Vagina (tissue), 2 donors: ENCODE measurements around the gene CPOX. TPM values are rescaled to one million over a fixed set of nuclear protein-coding genes. Genes with fewer than 3 reads are reported as not detected.
"Not testable (repeated sequence)": the region's sequence is repeated elsewhere in the genome, so short reads cannot be mapped to it uniquely, and the experiment has no call there.

Source experiments
- DNase-seq, 2 donors: peaks; one replicate each; pipeline ENCODE4 v3.0.0-alpha.2; 2017; ENCODE audit errors: extremely low spot score in 2 of 2
- H3K27ac ChIP-seq: fragments of 200-600 bp; sonication (generic); one replicate; pipeline ENCODE4 v1.5.1; 2019
- H3K27me3 ChIP-seq: fragments of 200-600 bp; sonication (generic); one replicate; pipeline ENCODE4 v1.5.1; 2019
- H3K36me3 ChIP-seq, 2 donors: fragments of 200-600 bp; sonication (generic); one replicate each; pipeline ENCODE4 v1.5.1; 2017 to 2019
- H3K4me1 ChIP-seq: fragments of 200-600 bp; sonication (generic); one replicate; pipeline ENCODE4 v1.5.1; 2019
- H3K4me3 ChIP-seq, 2 donors: fragments of 200-600 bp; sonication (generic); 1 replicate in 1 of 2; 2 replicates in 1 of 2; pipeline ENCODE4 v1.5.1; 2016 to 2019
- H3K9me3 ChIP-seq: fragments of 200-600 bp; sonication (generic); one replicate; pipeline ENCODE4 v1.5.1; 2019
- POLR2A ChIP-seq, 2 donors: fragments of 450-650 bp; IDR thresholded peaks; one replicate each; pipeline ENCODE4 v1.6.1; 2017; ENCODE audit warnings: antibody characterized with exemption in 2 of 2, mild to moderate bottlenecking in 2 of 2, moderate library complexity in 2 of 2
- POLR2AphosphoS5 ChIP-seq, 2 donors: sonication (generic); formaldehyde crosslinking; IDR thresholded peaks; one replicate each; pipeline ENCODE4 v1.9.0; 2017; ENCODE audit warnings: antibody characterized with exemption in 2 of 2, mild to moderate bottlenecking in 2 of 2, low read depth in 1 of 2; ENCODE audit not compliant: insufficient read depth in 1 of 2
- intact Hi-C: fragments of 100-400 bp; cut with DNase I; formaldehyde crosslinking; loops from one replicate; pipeline ENCODE4 v1.15.1; 2023
- total RNA-seq: library from RNA; depleted of rRNA; stranded (reverse); fragments of >200 nt; gene quantifications from one replicate; pipeline ENCODE4 v1.2.3, GENCODE V29; 2016
- TF ChIP-seq, protein P1 (sequence below), 3 experiments: fragments of 450-650 bp in 2 of 3; fragments of 200-600 bp in 1 of 3; sonication (generic) in 1 of 3; IDR thresholded peaks; one replicate each; pipeline ENCODE4 v1.5.1; 2017 to 2019; ENCODE audit warnings: antibody characterized with exemption in 3 of 3, mild to moderate bottlenecking in 2 of 3, moderate library complexity in 2 of 3

CPOX gene
- total RNA-seq, result 21.4 TPM

DNA sequence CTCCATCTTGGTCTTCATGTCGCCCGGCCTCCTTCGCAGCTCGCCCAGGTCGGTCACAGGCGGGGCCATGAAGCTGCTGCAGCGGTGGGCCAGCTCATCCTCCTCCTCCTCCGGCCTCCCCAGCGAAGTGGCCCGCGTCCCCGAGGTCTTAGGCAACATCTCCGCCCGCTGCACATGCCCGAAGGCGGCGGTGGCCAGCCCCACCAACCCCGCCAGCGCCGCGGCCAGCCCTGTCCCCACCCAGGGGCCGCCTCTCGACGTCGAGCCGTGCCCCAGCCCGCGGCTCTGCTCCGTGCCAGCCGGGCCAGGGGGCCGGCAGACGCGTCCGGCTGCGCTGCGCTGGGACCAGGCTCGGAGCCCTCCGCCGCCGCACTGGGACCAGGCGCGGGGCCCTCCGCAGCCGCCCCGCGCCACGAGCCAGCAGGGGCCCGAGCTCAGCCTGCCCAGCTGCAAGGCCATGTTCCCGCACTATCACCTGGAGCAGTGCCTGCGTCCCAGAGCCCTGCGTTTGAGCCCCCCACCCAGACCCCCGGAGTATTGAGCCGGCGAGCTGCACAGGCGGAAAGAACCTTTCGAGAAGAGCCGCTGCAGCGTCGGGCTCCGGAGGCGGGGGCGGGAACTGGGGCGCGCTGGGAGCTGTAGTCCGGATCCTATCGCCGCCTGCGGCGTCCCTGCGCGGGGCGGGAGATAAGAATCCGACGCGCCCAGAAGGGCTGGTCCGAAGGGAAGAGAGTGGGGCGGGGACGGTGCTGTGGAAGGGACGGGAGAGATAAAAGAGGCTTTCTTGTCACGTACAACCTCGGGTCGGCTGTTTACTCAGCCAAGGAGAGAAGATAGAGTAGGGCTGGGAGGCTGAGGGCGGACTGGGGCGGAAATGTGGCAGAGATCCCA, at the start of gene CPOX:
TSS of gene CPOX (minus strand) at position 566 of the 891 bp plus-strand sequence. CDS start at position 459, 107 bp downstream.
- Histone ChIP-seq H3K4me3 (peak within 1 kb of the TSS; percentile 71 to 83), H3K9me3 (no peaks in the 10 kb centered on the region), H3K36me3 (peaks cover 0 to 17% of the 10 kb centered on the region in 2 donors), H3K4me1 (peaks cover 25% of the 10 kb centered on the region), H3K27me3 (no peaks in the 10 kb centered on the region), H3K27ac (peak within 1 kb of the TSS; percentile 88)
- intact Hi-C loops, result loop anchor here (5.0 kb wide), 1 partner anchor 66 kb away; no protein-coding TSS in a partner anchor
- peak; percentile 55 to 81 for TF ChIP-seq POLR2AphosphoS5 (IDR thresholded peaks at IDR 0.05; ENCODE audit: insufficient read depth in 1 of 2, low read depth in 1 of 2)
- peak in 1 of 2 donors; percentile 17 for TF ChIP-seq POLR2A (IDR thresholded peaks at IDR 0.05)
- TF ChIP-seq, protein P1, sequence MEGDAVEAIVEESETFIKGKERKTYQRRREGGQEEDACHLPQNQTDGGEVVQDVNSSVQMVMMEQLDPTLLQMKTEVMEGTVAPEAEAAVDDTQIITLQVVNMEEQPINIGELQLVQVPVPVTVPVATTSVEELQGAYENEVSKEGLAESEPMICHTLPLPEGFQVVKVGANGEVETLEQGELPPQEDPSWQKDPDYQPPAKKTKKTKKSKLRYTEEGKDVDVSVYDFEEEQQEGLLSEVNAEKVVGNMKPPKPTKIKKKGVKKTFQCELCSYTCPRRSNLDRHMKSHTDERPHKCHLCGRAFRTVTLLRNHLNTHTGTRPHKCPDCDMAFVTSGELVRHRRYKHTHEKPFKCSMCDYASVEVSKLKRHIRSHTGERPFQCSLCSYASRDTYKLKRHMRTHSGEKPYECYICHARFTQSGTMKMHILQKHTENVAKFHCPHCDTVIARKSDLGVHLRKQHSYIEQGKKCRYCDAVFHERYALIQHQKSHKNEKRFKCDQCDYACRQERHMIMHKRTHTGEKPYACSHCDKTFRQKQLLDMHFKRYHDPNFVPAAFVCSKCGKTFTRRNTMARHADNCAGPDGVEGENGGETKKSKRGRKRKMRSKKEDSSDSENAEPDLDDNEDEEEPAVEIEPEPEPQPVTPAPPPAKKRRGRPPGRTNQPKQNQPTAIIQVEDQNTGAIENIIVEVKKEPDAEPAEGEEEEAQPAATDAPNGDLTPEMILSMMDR (IDR thresholded peaks at IDR 0.05), result no peak
- DNase-seq, result no peak

DNA sequence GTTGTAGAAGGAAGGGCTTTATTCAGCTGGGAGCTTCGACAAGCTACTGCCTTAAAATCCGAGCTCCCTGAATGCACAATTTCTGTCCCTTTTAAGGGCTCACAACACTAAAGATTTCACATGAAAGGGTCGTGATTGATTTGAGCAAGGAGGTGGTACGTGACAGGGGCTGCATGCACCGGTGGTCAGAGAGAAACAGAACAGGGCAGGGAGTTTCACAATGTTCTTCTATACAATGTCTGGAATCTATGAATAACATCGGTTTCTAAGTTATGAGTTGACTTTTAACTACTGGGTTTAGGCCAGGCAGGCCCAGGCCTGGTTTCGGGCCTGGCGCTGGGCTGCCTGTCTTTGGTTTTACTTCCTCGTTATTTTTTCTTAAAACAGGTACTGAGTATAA, 49.4 kb upstream of the CPOX start:
- H3K36me3 ChIP-seq, DNase-seq, H3K4me1 ChIP-seq, H3K4me3 ChIP-seq, H3K27ac ChIP-seq, H3K9me3 ChIP-seq, intact Hi-C loops, H3K27me3 ChIP-seq: not testable (repeated sequence)

DNA sequence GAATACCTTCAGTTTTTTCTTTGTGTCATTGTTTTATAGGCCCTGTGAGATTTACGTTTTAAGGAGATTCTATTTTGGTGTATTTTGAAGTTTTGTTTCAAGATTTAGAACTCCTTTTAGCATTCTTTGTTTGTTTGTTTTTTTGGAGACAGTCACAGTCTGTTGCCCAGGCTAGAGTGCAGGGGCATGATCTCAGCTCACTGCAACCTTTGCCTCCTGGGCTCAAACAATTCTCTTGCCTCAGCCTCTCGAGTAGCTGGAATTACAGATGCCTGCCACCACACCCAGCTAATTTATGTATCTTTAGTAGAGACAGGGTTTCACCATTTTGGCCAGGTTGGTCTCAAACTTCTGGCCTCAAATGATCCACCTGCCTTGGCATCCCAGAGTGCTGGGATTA, 48.3 kb upstream of the CPOX start:
- intact Hi-C loops, H3K9me3 ChIP-seq, H3K36me3 ChIP-seq, H3K27me3 ChIP-seq, H3K4me3 ChIP-seq, H3K27ac ChIP-seq, H3K4me1 ChIP-seq, DNase-seq: not testable (repeated sequence)

DNA sequence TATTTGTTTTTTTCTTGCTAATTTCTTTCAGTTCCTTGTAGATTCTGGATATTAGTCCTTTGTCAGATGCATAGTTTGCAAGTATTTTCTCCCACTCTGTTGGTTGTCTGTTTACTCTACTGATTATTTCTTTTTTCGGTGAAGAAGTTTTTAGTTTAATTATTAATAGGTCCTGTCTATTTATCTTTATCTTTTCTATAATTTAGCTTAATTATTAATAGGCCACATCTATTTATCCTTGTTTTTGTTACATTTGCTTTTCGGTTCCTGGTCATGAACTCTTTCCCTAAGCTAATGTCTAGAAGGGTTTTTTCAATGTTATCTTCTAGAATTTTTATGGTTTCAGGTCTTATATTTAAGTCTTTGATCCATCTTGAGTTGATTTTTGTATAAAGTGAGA, 45.1 kb upstream of the CPOX start:
- H3K4me3 ChIP-seq, H3K9me3 ChIP-seq, H3K36me3 ChIP-seq, H3K27me3 ChIP-seq, H3K27ac ChIP-seq, DNase-seq, H3K4me1 ChIP-seq, intact Hi-C loops: not testable (repeated sequence)

DNA sequence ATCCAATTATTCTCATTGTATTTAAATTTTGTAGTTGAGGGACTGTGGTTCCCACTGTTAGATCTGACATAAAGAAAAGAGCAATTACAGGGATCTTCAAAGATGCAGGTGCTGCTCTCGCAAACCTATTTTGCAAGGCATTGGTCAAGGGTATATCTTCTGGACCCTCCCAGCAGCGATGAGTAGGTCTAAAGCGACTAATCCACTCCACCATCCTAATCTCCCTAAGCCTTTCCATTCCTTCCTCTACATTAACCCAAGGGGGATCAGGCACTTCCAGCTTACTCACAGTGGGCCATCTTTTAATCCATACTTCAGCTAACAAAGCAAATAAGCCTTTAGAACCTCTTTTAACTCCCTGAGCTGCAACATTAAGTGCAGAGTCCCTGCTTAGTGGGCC, 37.0 kb upstream of the CPOX start:
- no peak for DNase-seq
- intact Hi-C loops, result no loop called here
- no peaks in the 10 kb centered on the region for H3K4me1 ChIP-seq
- no peak overlapping the region for H3K27ac ChIP-seq
- TF ChIP-seq POLR2AphosphoS5 (IDR thresholded peaks at IDR 0.05; ENCODE audit: insufficient read depth in 1 of 2, low read depth in 1 of 2) (no peak), POLR2A (IDR thresholded peaks at IDR 0.05) (no peak)
- TF ChIP-seq, protein P1 (IDR thresholded peaks at IDR 0.05), result no peak
- H3K4me3 ChIP-seq, result no peak overlapping the region
- no peaks in the 10 kb centered on the region for H3K36me3 ChIP-seq
- no peaks in the 10 kb centered on the region for H3K9me3 ChIP-seq
- no peaks in the 10 kb centered on the region for H3K27me3 ChIP-seq

DNA sequence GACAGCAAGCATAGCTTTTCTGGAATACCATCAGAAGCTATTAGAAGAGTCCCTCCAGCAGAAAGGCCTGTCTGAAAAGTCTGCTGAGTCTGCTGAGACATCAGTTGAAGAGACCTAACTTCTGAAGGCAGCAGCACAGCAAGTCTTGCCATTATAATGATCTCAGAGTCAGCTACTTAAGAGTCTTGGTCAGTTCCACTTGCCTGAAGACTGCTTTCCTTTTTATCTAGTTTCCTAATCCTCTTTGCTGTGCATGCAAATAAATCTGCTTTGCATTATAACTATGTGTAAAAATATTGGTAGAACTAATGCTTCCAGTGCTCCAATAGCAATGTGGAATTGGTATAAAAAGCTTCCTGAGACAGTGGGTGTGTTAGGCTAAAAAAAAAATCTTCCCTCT, 34.9 kb upstream of the CPOX start:
- H3K27me3 ChIP-seq, result no peaks in the 10 kb centered on the region
- no peaks in the 10 kb centered on the region for H3K4me1 ChIP-seq
- no peak for DNase-seq
- intact Hi-C loops, result no loop called here
- H3K27ac ChIP-seq, result no peak overlapping the region
- no peaks in the 10 kb centered on the region for H3K36me3 ChIP-seq
- no peak for TF ChIP-seq POLR2A (IDR thresholded peaks at IDR 0.05)
- TF ChIP-seq, protein P1 (IDR thresholded peaks at IDR 0.05), result no peak
- TF ChIP-seq POLR2AphosphoS5 (IDR thresholded peaks at IDR 0.05; ENCODE audit: insufficient read depth in 1 of 2, low read depth in 1 of 2), result no peak
- no peak overlapping the region for H3K4me3 ChIP-seq
- no peaks in the 10 kb centered on the region for H3K9me3 ChIP-seq
